KBM-7 (cell line): Measurements from ENCODE around the gene PLAAT5.
A peak's percentile ranks its signal among the peaks of the same experiment; 100 is the strongest.
"Not testable (repeated sequence)": the region's sequence is repeated elsewhere in the genome, so short reads cannot be mapped to it uniquely, and the experiment has no call there.

Experiments used
- DNase-seq: peaks from one replicate; pipeline ENCODE4 v3.0.0-alpha.2; 2015
- in situ Hi-C: fragments of 300-500 bp; cut with MboI; formaldehyde crosslinking; loops from 2 replicates; pipeline ENCODE4 v1.14.3; 2020; ENCODE audit warnings: low sequenced_read_pairs, low pct_unique_long_range_greater_than_20kb, mixed read lengths

Gene PLAAT5, protein sequence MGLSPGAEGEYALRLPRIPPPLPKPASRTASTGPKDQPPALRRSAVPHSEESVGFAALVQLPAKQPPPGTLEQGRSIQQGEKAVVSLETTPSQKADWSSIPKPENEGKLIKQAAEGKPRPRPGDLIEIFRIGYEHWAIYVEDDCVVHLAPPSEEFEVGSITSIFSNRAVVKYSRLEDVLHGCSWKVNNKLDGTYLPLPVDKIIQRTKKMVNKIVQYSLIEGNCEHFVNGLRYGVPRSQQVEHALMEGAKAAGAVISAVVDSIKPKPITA

DNA sequence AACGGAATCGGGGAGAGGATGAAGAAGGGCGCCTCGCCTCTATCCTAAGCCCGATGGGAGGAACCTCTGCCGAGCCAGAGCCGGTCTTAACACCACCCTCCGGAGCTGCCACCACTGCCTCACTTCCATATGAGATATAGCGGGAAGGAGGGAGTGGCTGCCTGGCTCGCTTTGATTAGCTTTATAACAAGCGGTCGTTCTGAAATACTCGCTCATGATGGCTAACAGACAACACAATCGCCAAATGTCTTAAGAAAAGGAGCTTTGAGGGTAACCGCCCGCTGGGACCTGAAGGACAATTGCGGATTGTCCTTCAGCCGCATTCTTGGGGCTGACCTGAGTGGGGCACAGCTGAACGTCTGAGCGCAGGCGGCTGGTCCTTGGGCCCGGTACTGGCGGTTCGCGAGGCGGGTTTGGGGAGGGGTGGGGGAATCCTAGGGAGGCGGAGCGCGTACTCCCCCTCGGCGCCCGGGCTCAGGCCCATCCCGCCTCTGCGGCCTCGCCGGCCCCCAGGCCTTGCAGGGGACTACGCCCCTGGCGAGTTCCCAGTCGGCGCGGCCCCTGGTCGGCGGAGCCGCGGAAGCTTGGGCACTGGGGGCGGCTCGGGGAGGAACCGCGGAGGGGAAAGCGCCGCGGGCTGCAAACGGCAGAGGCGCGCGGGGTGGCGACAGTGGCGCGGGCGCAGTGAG lies at the start of gene PLAAT5:
PLAAT5 (minus strand) TSS at position 617 of the 689 bp plus-strand sequence; CDS start at position 484, 133 bp downstream.
- in situ Hi-C loops = no loop called here
- no peak for DNase-seq

DNA sequence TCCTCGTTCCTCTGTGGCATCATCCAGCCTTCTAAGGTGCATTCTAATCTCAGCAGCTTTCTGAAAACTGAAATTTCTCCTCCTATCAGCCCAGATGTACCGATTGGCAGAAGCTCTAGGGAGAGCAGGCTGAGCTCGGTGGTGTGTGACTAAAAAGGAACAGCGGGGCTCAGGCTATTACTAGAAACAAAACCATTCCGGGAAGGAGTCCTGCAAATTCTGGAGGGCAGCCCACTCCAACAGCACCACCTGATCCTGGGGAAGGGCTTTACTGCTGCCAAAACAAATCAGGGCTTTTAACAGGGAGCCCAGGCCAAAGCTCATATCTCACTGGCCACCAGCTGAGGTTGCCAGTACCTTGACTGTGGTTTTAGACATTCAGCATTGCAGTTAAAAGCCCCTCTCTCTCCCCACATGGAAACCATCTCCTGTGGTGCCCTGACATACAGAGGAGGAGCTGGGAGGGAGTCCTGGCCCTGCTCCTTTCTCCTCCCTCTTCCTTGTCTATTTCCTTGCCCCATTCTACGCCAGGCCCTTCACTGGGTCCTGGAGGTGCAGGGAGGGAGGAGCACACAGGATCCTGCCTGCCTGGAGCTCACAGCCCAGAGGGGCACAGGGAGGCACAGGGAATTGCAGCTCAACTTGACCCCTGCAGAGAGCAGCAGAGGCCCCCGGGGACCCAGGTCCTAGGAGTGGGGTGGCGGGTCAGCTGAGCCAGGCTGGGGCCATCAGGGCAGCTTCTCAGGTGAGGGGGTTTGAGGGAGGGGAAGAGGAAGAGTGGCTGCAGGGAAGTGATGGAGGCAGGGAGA lies 46.5 kb upstream of the PLAAT5 start:
- in situ Hi-C loops = no loop called here
- no peak for DNase-seq

- DNase-seq = no peak
These were observed 45.8 kb upstream of the PLAAT5 start, which contains the start of gene PLAAT4 for GRCh38 chr11:63536669-63537292. PLAAT4 (plus strand) TSS chr11:63536808; CDS start chr11:63536869, 61 bp downstream.

GRCh38 chr11:63535734-63536133 lies 44.8 kb upstream of the PLAAT5 start:
- in situ Hi-C loops = no loop called here
- DNase-seq = no peak

More at GRCh38 chr11:63536669-63537292, 45.8 kb upstream of the PLAAT5 start, which contains the start of gene PLAAT4:
- in situ Hi-C loops = no loop called here

DNA sequence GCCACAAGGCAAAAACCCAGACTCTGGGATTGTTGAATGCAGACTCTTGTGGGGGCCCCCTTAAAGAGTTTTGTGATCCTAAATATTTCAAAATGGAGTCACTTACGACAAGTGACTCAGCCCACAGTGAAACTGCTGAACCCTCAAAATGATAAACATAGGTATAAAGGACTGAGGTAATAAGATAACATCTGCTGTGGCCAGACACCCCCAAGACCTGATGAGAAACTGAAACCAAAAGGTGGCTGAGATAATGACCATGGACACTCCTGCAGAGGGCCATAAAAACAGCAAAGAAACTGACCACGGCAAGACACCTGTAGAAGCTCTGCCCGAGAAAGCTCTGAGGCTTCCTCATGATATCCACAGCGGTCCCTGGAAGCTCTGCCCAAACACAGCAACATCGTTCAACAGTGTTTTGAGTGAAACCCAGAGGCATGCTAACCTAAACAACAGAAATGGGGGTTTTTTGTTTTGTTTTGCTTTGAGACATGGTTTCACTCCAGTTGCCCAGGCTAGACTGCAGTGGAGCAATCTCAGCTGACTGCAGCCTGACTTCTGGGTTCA lies 44.0 kb upstream of the PLAAT5 start:
- in situ Hi-C loops = no loop called here
- no peak for DNase-seq

GRCh38 chr11:63534076-63534475 lies 43.1 kb upstream of the PLAAT5 start:
- no peak for DNase-seq
- in situ Hi-C loops = no loop called here

DNA sequence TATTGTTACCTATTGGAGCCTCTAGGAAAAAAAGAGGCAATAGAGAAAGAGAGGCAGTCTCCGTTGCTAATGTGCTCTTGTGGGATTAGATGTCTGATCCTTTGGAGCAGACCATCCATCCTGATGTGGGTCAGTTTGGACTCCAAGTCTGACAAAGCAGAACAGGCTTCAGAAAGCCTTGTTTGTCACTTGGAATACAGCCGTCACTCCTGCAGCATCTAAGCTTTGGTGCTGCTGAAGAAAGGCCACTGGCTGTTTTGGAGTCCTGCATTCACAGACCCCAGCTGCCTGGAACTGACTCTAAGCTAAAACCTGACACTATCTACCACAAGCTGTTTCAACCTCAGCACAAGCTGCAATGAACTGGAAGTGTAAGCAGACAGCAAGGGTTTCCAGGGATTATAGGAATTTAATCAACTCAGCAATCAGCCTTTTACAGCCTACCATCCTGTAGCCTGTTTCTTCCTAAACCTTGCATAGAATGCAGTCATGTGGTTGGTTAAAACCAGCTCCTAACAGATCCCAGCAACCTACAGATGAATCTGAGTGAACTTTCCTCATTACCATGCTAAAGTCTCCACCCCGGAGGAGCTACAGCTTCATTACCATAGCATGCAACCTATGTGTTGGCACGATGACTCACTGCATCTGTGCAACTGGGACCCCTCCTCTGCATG lies 42.0 kb upstream of the PLAAT5 start:
- DNase-seq = no peak
- in situ Hi-C loops = no loop called here

- no peak for DNase-seq
- in situ Hi-C loops = no loop called here
These were observed 41.1 kb upstream of the PLAAT5 start for GRCh38 chr11:63532117-63532516.

GRCh38 chr11:63531074-63531792 lies 40.3 kb upstream of the PLAAT5 start:
- in situ Hi-C loops = not testable (repeated sequence)
- DNase-seq = peak; percentile 49

GRCh38 chr11:63530021-63530420 lies 39.1 kb upstream of the PLAAT5 start:
- in situ Hi-C loops = no loop called here

DNA sequence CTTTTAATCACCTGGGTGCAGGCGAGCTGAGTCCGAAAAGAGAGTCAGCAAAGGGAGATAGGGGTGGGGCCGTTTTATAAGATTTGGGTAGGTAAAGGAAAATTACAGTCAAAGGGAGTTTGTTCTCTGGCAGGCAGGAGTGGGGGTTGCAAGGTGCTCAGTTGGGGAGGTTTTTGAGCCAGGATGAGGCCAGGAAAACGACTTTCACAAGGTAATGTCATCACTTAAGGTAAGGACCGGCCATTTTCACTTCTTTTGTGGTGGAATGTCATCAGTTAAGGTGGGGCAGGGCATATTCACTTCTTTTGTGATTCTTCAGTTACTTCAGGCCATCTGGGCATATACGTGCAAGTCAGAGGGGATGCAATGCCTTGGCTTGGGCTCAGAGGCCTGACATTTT lies 38.4 kb upstream of the PLAAT5 start:
- DNase-seq, in situ Hi-C loops: not testable (repeated sequence)

More at GRCh38 chr11:63530021-63530420, 39.1 kb upstream of the PLAAT5 start:
- DNase-seq = no peak

DNA sequence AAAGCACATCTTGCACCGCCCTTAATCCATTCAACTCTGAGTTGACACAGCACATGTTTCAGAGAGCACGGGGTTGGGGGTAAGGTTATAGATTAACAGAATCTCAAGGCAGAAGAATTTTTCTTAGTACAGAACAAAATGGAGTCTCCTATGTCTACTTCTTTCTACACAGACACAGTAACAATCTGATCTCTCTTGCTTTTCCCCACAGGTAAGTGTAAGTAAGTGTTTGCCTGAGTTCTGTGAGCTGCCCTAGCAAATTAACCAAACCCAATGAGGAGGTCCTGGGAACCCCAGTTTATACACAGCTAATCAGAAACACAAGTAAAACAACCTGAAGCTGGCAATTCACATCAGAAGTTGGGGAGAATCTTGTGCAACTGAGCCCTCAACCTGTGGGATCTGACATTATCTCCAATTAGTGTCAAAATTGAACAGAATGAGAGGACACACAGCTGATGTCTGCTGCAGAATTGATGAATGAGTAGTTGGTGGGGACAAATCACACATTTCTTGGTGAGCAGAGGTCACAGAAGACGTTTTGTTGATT lies 37.8 kb upstream of the PLAAT5 start:
- DNase-seq, in situ Hi-C loops: not testable (repeated sequence)

DNA sequence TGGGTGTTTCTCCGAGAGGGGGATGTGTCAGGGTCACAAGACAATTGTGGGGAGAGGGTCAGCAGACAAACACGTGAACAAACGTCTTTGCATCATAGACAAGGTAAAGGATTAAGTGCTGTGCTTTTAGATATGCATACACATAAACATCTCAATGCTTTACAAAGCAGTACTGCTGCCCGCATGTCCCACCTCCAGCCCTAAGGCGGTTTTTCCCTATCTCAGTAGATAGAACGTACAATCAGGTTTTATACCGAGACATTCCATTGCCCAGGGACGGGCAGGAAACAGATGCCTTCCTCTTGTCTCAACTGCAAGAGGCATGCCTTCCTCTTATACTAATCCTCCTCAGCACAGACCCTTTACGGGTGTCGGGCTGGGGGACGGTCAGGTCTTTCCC lies 37.2 kb upstream of the PLAAT5 start:
- DNase-seq, in situ Hi-C loops: not testable (repeated sequence)

DNA sequence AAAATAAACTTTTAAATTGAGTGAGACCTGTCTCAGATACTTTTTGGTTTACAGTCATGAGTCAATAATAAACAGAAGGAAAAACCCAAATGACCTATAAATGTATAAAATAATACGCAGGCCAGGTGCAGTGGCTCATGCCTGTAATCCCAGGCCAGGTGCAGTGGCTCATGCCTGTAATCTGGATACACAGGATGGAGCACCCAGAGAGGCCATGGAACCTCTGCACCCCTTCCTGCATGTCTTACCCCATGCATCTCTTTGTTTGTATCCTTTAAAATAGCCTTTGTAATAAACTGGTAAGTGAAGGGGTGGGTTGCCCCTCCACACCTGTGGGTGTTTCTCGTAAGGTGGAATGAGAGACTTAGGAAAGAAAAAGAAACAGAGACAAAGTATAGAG lies 36.7 kb upstream of the PLAAT5 start:
- no peak for DNase-seq
- in situ Hi-C loops = no loop called here

- in situ Hi-C loops = no loop called here
- DNase-seq = no peak
These were observed 32.2 kb upstream of the PLAAT5 start for GRCh38 chr11:63523151-63523550.

DNA sequence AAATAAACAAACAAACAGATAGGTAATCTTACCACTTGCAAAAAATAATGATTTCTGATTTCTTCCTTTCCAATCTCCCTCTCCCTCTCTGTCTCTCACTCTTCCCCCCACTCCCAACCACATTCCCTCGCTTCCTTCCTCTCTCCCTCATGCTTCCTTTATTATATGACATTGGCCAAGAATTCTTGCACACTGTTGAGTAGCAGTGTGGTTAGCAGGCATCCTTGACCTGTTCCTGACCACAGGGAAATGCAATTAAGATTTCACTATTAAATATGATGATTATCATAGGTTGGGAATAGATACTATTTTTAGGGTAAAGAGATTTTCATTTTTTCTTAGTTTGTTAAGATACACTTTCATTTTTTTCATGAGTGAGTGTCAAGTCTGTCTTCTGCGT lies 30.9 kb upstream of the PLAAT5 start:
- no peak for DNase-seq
- in situ Hi-C loops = no loop called here

GRCh38 chr11:63520606-63521170 lies 29.7 kb upstream of the PLAAT5 start:
- in situ Hi-C loops = no loop called here
- DNase-seq = no peak
